PFSK-1 (cell line): ENCODE measurements around the gene PDZD2.

Experiments
- FOXP2 ChIP-seq: optimal IDR thresholded peaks from 2 replicates; pipeline ENCODE3; 2011; ENCODE audit warnings: borderline replicate concordance, control low read depth, inconsistent platforms; ENCODE audit not compliant: insufficient read depth; ENCODE audit errors: extremely low read length, extremely low read depth
- POLR2AphosphoS5 ChIP-seq: IDR thresholded peaks from 2 replicates; pipeline ENCODE4 v1.6.1; 2012; ENCODE audit warnings: low read depth, mild to moderate bottlenecking, control low read depth, low read length, moderate library complexity
- REST ChIP-seq, 2 experiments: IDR thresholded peaks; 2 replicates each; pipeline versions ENCODE4 v1.6.1 to v1.8.0; 2011 to 2012; ENCODE audit warnings: low read depth in 2 of 2, low read length in 2 of 2, control low read depth in 1 of 2, inconsistent platforms in 1 of 2, mild to moderate bottlenecking in 1 of 2, moderate library complexity in 1 of 2; ENCODE audit not compliant: insufficient read depth in 1 of 2
- SIN3A ChIP-seq: IDR thresholded peaks from 2 replicates; pipeline ENCODE4 v1.6.1; 2012; ENCODE audit warnings: mild to moderate bottlenecking, low read length, moderate library complexity, borderline replicate concordance; ENCODE audit not compliant: insufficient read depth
- TAF1 ChIP-seq: IDR thresholded peaks from 2 replicates; pipeline ENCODE4 v1.6.1; 2012; ENCODE audit warnings: low read length, control low read depth, borderline replicate concordance; ENCODE audit not compliant: insufficient read depth

PDZD2 gene

DNA sequence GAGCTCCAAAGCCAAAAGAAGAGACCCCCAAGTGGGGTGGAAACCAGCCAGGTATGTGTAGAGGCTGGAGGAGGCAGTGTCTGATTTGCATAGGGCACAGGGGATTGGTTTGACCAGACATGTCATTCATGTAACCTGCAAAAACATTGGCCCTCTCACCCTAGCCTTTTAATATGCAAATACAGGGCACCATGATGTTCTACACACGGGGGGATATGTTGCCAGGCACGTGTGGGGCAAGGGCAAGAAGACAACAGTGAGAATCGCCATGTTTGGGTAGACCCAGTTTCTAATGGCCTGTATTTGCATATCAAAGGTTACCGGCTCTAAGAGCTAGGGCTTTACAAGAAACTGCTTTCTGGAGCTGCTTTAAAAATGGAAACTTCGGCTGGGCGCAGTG is 326.3 kb downstream of the PDZD2 start:
- no peak for TF ChIP-seq POLR2AphosphoS5
- no peak for TF ChIP-seq FOXP2
- no peak for TF ChIP-seq REST (IDR thresholded peaks at IDR 0.05; ENCODE audit: insufficient read depth in 1 of 2, low read depth in 2 of 2, low read length in 2 of 2)
- no peak for TF ChIP-seq SIN3A
- TF ChIP-seq TAF1, result no peak

DNA sequence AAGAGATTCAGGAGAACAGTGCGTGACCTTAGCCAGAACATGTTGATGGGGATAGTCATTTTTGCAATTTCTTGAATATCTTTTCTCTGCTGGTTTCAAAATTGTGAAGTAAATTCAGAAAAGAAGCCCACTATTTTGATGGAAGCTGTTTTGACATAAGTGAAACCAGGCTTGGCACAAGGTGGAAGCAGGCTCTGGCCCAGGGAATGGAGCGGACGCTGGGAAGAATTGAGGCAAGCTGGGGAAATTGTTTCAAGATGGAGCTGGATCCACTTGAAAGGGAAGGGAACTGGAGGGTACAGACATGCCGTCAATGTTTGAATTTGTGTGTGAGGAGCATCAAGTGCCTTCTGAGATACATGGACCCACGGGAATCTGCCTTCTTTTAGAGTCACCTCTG is 328.0 kb downstream of the PDZD2 start:
- TF ChIP-seq SIN3A (no peak), REST (IDR thresholded peaks at IDR 0.05; ENCODE audit: insufficient read depth in 1 of 2, low read depth in 2 of 2, low read length in 2 of 2) (no peak)

- no peak for TF ChIP-seq SIN3A
- TF ChIP-seq TAF1, result no peak
- TF ChIP-seq REST (IDR thresholded peaks at IDR 0.05; ENCODE audit: insufficient read depth in 1 of 2, low read depth in 2 of 2, low read length in 2 of 2), result no peak
- no peak for TF ChIP-seq POLR2AphosphoS5
- no peak for TF ChIP-seq FOXP2
Measured at GRCh38 chr5:31967461-31967860, 328.5 kb downstream of the PDZD2 start.

DNA sequence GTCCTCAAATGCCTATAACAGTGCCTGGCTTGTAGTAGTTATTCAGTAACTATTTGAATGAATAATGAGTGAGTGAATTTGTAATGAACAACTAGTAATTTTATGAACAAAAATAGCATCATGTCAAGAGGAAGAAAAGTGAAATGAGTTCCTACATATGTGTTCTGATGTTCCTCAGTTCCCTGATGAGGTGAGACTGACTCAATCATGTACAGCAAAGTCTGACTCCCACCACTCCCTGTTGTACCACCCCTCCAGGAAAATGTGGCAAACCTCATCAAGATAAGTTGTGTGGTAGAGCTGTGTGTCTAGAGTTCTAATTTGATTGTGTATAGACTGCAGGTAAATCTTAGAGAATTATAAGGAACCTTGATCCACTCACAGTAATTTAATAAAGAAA is 333.6 kb downstream of the PDZD2 start:
- TF ChIP-seq FOXP2 (no peak), SIN3A (no peak), REST (IDR thresholded peaks at IDR 0.05; ENCODE audit: insufficient read depth in 1 of 2, low read depth in 2 of 2, low read length in 2 of 2) (no peak), TAF1 (no peak), POLR2AphosphoS5 (no peak)

DNA sequence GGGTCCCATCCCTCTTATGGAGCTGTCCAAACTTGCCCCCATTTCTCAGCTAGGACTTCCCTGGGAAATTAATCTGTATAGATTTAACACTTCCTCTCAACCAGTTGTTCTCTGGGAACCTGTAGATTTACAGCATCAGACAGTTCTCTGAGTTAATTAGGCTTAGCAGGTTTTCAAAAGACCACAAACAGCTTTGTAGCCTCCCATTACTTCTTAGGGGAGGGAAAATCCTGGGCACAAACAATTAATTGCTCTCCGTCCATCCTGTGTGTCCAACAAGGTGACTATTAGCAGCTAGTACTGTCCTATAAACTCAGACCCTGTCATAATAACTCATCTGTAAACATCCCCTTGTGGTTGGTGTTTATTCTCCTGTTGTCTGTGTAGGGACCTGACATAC is 337.2 kb downstream of the PDZD2 start:
- TF ChIP-seq REST (IDR thresholded peaks at IDR 0.05; ENCODE audit: insufficient read depth in 1 of 2, low read depth in 2 of 2, low read length in 2 of 2), result no peak; a peak in 1 of 4 replicates
- no peak for TF ChIP-seq FOXP2
- TF ChIP-seq TAF1, result no peak
- TF ChIP-seq POLR2AphosphoS5, result no peak
- TF ChIP-seq SIN3A, result no peak
